GM12878 (cell line): ENCODE measurements around the gene SOCS6. TPM values are rescaled to one million over a fixed set of nuclear protein-coding genes. Genes with fewer than 3 reads are reported as not detected.

Experiments used
- ATAC-seq: fragments of 200-7000 bp; cut with Tn5 transposase; 3 replicates; pipeline ENCODE4 v1.9.1; 2020; ENCODE audit warnings: mild to moderate bottlenecking, moderate library complexity
- BruUV-seq: library from RNA; stranded (reverse); fragments of 400-500 nt; replicated peaks from 2 replicates; lab custom pipeline; 2021; lab: Mats Ljungman, UMichigan
- CTCF ChIA-PET: fragments of 300-600 bp; sonication (Branson Sonifier 250); formaldehyde crosslinking; extraction: SDS; loops from one replicate; lab custom pipeline; 2021; ENCODE audit warnings: inconsistent platforms; lab: Yijun Ruan, JAX
- POLR2A ChIA-PET: fragments of 350-600 bp; formaldehyde crosslinking; extraction: SDS; loops from one replicate; lab custom pipeline; 2021; ENCODE audit warnings: inconsistent platforms; lab: Charles Lee
- RAD21 ChIA-PET: fragments of 300-600 bp; sonication (Branson Sonifier 250); formaldehyde crosslinking; loops from one replicate; lab custom pipeline; 2023; ENCODE audit warnings: antibody characterized with exemption; ENCODE audit not compliant: unreplicated experiment; lab: Charles Lee
- SMC1A ChIA-PET: fragments of 300-600 bp; sonication (Branson Sonifier 250); formaldehyde crosslinking; loops from one replicate; lab custom pipeline; 2023; ENCODE audit not compliant: unreplicated experiment, uncharacterized antibody; lab: Charles Lee
- DNase-seq: peaks from one replicate; pipeline ENCODE4 v3.0.0-alpha.2; 2011; ENCODE audit warnings: low read depth, low spot score
- FAIRE-seq: peaks from 3 replicates; lab custom pipeline; 2011; peaks lifted over from hg19 to GRCh38; lab: Jason Lieb, UNC
- H2AFZ ChIP-seq: 2 replicates; pipeline ENCODE4 v1.6.0; 2011; ENCODE audit warnings: low read depth, low read length, control low read depth; ENCODE audit not compliant: control insufficient read depth
- H3K27ac ChIP-seq: 2 replicates; pipeline ENCODE4 v1.5.1; 2011; ENCODE audit warnings: control low read depth; ENCODE audit not compliant: control insufficient read depth, insufficient read depth
- H3K27me3 ChIP-seq, 2 experiments: replicated peaks in 1 of 2; 2 replicates each; pipeline versions ENCODE4 v1.6.0 to v1.6.1; 2011; ENCODE audit warnings: low read length in 1 of 2; ENCODE audit not compliant: control insufficient read depth in 2 of 2, insufficient read depth in 2 of 2
- H3K36me3 ChIP-seq, 2 experiments: 2 replicates each; pipeline ENCODE4 v1.5.1; 2011; ENCODE audit warnings: low read length in 1 of 2; ENCODE audit not compliant: control insufficient read depth in 2 of 2, insufficient read depth in 2 of 2
- H3K4me1 ChIP-seq: 2 replicates; pipeline ENCODE4 v1.6.1; 2011; ENCODE audit warnings: mild to moderate bottlenecking, low read length, moderate library complexity, mixed read lengths; ENCODE audit not compliant: control insufficient read depth, insufficient read depth
- H3K4me2 ChIP-seq: 2 replicates; pipeline ENCODE4 v1.6.0; 2011; ENCODE audit warnings: control low read depth; ENCODE audit not compliant: control insufficient read depth, insufficient read depth
- H3K4me3 ChIP-seq: fragments of 200-600 bp; sonication (generic); 2 replicates; pipeline ENCODE4 v1.5.1; 2016
- H3K79me2 ChIP-seq: 2 replicates; pipeline ENCODE4 v1.6.0; 2011; ENCODE audit warnings: low read length; ENCODE audit not compliant: control insufficient read depth, insufficient read depth
- H3K9ac ChIP-seq: 2 replicates; pipeline ENCODE4 v1.8.0; 2011; ENCODE audit warnings: low read length, control low read depth, mixed read lengths; ENCODE audit not compliant: control insufficient read depth, insufficient read depth
- H3K9me3 ChIP-seq: replicated peaks from 3 replicates; pipeline ENCODE4 v1.5.1; 2011; ENCODE audit warnings: mild to moderate bottlenecking, low read length; ENCODE audit not compliant: control insufficient read depth, insufficient read depth
- H4K20me1 ChIP-seq: 2 replicates; pipeline ENCODE4 v1.6.0; 2011; ENCODE audit not compliant: control insufficient read depth, insufficient read depth
- ASH2L ChIP-seq: fragments of 300-600, 200-600 bp; sonication (generic); IDR thresholded peaks from 2 replicates; pipeline ENCODE4 v1.6.1; 2017; ENCODE audit warnings: low read depth, mild to moderate bottlenecking, borderline replicate concordance
- ELK1 ChIP-seq: IDR thresholded peaks from 2 replicates; pipeline ENCODE4 v1.6.1; 2012; ENCODE audit warnings: low read depth, low read length, improper control_type of control experiment
- NR2F1 ChIP-seq: fragments of 450-650 bp; conservative IDR thresholded peaks from 2 replicates; pipeline ENCODE4 v1.6.1; 2017; ENCODE audit warnings: mild to moderate bottlenecking
- RB1 ChIP-seq: fragments of 450-650 bp; formaldehyde crosslinking; IDR thresholded peaks from 2 replicates; pipeline ENCODE4 v1.6.1; 2017; ENCODE audit warnings: mild to moderate bottlenecking, borderline replicate concordance
- RCOR1 ChIP-seq: conservative IDR thresholded peaks from 2 replicates; pipeline ENCODE4 v1.6.1; 2012; ENCODE audit warnings: low read depth, low read length, improper control_type of control experiment
- SUPT20H ChIP-seq: IDR thresholded peaks from 2 replicates; pipeline ENCODE4 v1.6.1; 2011; ENCODE audit warnings: low read depth, mild to moderate bottlenecking, low read length, moderate library complexity, borderline replicate concordance; ENCODE audit not compliant: control insufficient read depth
- ZBTB40 ChIP-seq: fragments of 450-650 bp; IDR thresholded peaks from 2 replicates; pipeline ENCODE4 v1.6.1; 2016; ENCODE audit warnings: mild to moderate bottlenecking, moderate library complexity, borderline replicate concordance
- ZNF592 ChIP-seq: fragments of 450-650 bp; IDR thresholded peaks from 2 replicates; pipeline ENCODE4 v1.6.1; 2017; ENCODE audit warnings: mild to moderate bottlenecking, moderate library complexity
- ZNF687 ChIP-seq: fragments of 450-650 bp; IDR thresholded peaks from 2 replicates; pipeline ENCODE4 v1.6.1; 2017; ENCODE audit warnings: mild to moderate bottlenecking, moderate library complexity
- WGBS: methylation state at CpG from one replicate; pipeline ENCODE4 v1.1.6; 2016; ENCODE audit warnings: low lambda C conversion rate; ENCODE audit not compliant: insufficient replicate concordance, insufficient coverage; ENCODE audit errors: missing lambda C conversion rate; 5-methylcytosine and 5-hydroxymethylcytosine counted together
- in situ Hi-C: fragments of 300-500 bp; cut with MboI; formaldehyde crosslinking; loops from 9 replicates; pipeline ENCODE4 v1.14.3; 2018; ENCODE audit warnings: mixed read lengths
- intact Hi-C: fragments of 100-400 bp; cut with micrococcal nuclease; formaldehyde crosslinking; loops from one replicate; pipeline ENCODE4 v1.14.2; 2022; ENCODE audit not compliant: unreplicated experiment
- polyA plus RNA-seq, 11 experiments: library from polyadenylated mRNA; depleted of rRNA in 4 of 11; unstranded in 6 of 11; stranded (reverse) in 5 of 11; fragments of >200 nt; fragmentation: Nextera tagmentation in 4 of 11; fragmentation: Illumina TruSeq in 1 of 11; extraction: Ambion mirVana in 4 of 11; extraction: Trizol in 1 of 11; gene quantifications; 1 replicate in 1 of 11; 2 replicates in 10 of 11; pipeline versions ENCODE4 v1.2.1 to v1.2.3, GENCODE V29; 2011 to 2016; ENCODE audit warnings: inconsistent platforms in 2 of 11, missing spikeins in 2 of 11, low read depth in 1 of 11
- total RNA-seq, 4 experiments: library from RNA; depleted of rRNA in 3 of 4; stranded (reverse); fragments of >200 nt in 3 of 4; fragmentation: Illumina TruSeq in 1 of 4; extraction: Trizol in 1 of 4; gene quantifications; 2 replicates each; pipeline versions ENCODE4 v1.2.1 to v1.2.3, GENCODE V29; 2013 to 2021

SOCS6 gene
- total and polyA plus RNA-seq, 10 of the 15 experiments (the other 5 are each of a cell fraction or from before 2014, with no cell fraction given), result 1.6 to 6.1 (median 4.1) TPM

GRCh38 chr18:70322385-70322784, 33.5 kb downstream of the SOCS6 start:
- in situ Hi-C loops (no loop called here), intact Hi-C loops (no loop called here)
- DNase-seq (no peak), FAIRE-seq (no peak), ATAC-seq (no peak)
- BruUV-seq, result no TSS peak
- Histone ChIP-seq H3K4me3 (no peak overlapping the region), H3K79me2 (no peaks in the 10 kb centered on the region; the same call in 1 of the 2 replicates), H3K9me3 (no peaks in the 10 kb centered on the region; the same call in 2 of the 3 replicates), H3K4me1 (no peaks in the 10 kb centered on the region), H3K4me2 (no peak overlapping the region), H4K20me1 (no peaks in the 10 kb centered on the region), H2AFZ (no peak overlapping the region), H3K36me3 (peaks cover 3 to 4% of the 10 kb centered on the region in 2 experiments; a peak in 1 of 4 replicates), H3K27me3 (no peaks in the 10 kb centered on the region), H3K27ac (no peak overlapping the region), H3K9ac (no peak overlapping the region)
- SMC1A ChIA-PET, result no interaction called here
- WGBS, result 96% methylated on average over 2 of the region's 2 CpGs
- POLR2A ChIA-PET, result no interaction called here
- RAD21 ChIA-PET, result no interaction called here
- CTCF ChIA-PET, result interaction anchor here (1.5 kb wide), 1 partner anchor 127 kb away, joined by 4 read pairs; no protein-coding TSS in a partner anchor
- TF ChIP-seq ZNF592 (no peak), RCOR1 (no peak), ELK1 (no peak), SUPT20H (no peak), ZBTB40 (no peak), RB1 (no peak), ZNF687 (no peak), NR2F1 (no peak), ASH2L (no peak)
